GM18909 (cell line): ENCODE measurements around the gene USH2A.
A peak's percentile ranks its signal among the peaks of the same experiment; 100 is the strongest.

Source experiments
- ATAC-seq: cut with Tn5 transposase; IDR thresholded peaks from one replicate; pipeline ENCODE4 v1.9.1; 2021; ENCODE audit warnings: mild to moderate bottlenecking; ENCODE audit not compliant: unreplicated experiment, poor library complexity

Gene USH2A

DNA sequence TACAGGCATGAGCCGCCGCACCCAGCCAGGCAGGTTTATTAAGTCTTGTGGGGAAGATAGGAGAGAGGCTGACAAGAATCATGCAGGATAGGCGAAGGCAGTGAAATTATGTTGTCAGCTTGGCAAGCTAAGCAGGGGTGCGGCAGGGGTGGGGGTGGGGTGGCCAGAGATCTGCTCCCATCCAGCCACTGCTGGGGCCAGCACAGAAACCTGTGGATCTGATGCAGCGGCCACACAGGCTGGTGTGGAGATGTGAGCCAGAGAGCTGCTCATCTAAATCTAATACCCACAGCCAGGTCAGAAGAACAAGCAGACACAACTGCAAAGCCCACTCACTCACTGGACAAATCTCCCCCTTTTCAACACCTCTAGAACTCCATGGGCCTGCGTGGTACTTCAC lies 787.4 kb downstream of the USH2A start:
- ATAC-seq: no peak

DNA sequence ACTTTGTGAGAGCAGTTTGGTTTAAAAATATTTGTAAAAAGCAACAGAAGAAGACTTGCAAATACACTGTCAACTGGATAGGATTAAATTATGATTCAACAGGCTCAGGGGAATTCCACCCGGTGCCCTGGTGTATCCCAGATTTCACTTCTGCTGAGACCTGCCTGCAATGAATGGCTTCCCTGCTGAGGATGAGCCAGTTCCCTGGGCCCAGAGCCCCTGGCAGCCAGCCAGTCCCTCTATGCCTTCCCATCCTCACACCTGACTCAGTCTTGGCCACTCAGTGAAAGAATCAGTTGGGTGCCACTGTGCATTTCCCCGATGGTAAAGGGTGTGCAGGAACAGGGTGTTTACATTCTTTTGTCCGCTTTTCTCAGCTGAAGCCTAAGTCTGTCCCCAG lies 791.8 kb downstream of the USH2A start:
- no peak for ATAC-seq

DNA sequence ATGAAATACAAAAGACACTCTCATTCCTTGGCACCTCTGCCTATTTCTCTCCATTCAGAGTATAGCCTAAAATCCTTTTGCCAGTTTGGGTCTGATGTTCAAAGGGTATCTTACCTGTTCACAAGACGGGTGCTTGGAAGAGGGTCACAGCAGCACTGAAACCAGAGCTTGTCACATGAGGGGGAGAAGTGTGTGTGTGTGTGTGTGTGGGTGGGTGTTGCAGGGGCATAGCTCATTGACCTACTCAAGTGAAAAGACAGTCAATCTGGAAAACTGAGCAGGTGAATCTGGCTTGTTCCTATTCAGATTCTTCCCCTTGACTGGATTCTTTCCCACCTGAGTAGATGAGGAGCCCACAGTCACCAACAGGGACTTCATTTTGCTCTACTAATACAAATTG lies 792.2 kb downstream of the USH2A start:
- ATAC-seq: no peak

DNA sequence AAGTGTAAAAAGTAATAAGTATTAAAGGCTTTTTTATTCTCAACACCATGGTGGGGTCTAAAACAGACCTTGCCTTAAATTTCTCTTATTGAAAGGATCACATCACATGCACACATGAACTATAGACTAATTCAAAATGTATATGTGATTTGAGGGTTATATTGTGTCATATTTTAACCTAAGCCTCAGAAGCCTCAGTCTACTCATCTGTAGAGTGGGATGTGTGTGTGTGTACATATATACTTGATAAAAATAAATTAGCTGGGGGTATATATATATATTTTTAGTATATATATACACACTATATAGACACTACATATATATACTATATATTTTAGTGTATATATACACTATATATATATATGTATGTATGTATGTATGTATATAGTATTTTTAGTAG lies 797.3 kb downstream of the USH2A start:
- ATAC-seq: no peak

DNA sequence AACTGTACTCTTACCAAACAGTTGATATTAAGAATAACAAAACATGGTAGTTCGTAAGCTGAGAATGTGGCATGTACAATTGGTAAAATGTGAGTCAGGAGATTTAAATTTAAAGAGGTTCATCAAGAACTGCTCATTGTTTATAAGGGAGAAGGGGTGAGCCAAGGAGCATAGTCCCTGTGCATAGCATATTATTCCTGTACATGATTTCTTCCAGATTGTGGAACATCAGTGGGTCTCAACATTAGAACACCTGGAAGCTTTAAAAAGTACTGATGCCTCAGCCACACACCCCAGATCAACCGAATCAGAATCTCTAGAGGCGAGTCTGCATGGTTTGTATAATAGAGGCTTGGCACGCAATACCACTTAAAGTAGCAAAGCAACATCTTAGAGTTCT lies 800.1 kb downstream of the USH2A start:
- ATAC-seq: no peak

DNA sequence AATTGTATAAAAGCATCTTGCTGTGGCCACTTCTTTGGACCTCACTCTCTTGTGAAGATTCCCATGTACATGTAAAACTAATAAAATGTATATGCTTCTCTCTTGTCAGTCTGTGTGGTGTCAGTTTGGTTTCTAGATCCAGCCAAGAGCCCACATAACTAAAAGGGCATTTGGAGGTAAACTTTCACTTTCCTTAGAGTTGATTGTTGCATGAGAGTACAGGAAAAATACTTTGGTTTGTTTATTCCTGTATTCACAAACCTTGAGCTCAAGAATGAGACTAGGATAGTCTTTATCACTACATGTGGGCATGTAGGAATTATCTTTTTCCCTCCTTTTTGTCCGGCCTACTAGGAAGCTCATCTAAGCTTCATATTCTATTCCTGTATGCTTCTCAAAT lies 805.3 kb downstream of the USH2A start:
- ATAC-seq: peak; percentile 75

DNA sequence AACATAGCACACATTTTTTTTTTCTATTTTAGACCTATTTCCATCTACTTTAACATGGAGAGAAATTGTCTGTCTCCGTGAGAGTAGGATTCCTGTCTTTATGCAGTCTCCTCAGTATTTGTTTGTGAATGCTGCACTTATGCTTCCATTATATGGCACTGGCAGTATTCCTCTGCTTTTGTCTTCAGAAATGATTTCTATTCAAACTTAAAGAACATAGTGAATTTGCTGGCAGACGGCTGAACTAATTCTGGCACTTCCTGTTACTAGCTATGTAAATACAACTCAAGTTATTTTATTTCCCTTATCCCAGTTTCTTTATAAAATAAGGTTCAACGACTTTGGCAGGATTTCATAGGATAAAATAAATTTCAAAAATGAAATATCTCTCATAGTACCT lies 810.9 kb downstream of the USH2A start:
- no peak for ATAC-seq

DNA sequence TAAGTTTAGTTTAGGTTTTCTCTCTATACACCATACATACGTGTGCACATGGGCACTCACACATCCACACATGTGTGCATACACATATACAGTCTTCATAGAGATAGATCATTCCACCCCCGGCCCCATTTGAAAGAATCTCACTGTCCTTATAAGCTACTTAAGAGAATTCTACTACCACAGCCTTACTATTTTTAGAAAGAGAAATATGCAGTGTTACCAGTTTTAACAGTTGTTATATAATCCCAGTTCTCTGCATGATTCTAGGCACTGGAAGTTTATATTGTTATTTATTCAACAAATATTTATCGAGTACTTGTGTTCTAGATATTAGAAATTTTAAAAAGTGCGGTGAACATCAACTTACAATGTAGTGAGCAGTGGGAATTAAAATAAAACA lies 814.6 kb downstream of the USH2A start:
- ATAC-seq: no peak

DNA sequence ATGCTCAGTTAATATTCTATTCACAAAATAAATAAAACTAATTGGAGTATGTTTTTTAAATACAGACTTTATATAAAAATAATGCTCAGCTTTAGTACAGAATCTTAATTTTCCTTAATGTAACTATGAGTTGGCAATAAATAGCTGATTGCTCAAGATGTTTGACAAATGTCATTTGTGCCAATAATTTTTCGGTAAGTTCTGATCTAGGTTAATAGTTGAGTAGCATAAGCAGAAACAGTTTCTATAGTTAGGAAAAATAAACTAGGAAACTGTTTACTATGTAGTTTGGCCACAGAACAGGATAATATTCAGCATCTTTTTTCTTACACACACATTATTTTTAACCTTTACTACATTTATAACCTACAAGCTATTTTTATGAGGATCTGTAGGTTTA lies 815.8 kb downstream of the USH2A start:
- no peak for ATAC-seq

DNA sequence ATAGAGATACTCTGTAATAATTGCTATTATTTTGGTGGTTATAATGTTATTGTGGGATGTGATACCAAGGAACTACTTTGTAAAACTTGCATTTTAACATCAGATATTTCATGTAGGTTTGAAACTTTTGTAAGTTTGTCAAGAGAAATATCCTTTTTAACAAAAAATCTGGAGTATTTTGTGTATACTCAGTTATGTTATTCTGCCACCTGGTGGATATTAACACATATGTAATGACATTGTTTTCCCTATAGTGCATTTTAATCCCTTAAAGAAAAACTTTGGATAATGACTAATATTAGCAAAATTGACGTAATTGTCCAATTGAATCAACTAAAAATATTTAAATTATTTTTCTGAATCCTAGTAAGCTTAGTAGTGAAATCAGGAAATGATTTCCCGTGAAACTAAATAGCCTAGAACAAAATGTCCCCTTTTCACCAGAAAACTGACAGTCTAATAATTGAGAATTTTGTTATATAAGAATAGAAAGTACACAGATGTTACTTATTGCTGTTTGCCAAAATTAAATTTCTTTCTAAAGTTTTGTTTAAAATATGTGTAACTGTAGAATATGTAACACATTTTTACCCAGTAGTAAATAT lies 816.6 kb downstream of the USH2A start:
- ATAC-seq: no peak

DNA sequence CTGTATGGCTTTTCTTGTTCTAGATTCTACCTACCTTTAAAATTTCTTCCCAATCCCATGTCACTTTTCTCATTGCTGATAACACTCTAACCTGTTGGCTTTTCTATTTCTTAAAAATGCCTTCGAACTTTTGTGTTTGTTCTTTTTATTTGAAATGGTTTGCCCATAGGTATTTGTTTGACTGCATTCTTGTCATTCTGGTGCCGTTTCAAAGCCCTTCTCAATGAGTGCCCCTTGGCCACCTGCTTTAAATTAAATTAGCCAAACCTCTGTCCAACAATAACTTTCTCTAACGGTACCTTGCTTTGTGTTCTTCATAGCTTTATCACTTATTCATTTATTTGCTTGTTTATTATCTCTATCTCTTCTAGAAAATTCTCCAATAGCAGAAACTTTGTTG lies 817.2 kb downstream of the USH2A start:
- ATAC-seq: no peak

DNA sequence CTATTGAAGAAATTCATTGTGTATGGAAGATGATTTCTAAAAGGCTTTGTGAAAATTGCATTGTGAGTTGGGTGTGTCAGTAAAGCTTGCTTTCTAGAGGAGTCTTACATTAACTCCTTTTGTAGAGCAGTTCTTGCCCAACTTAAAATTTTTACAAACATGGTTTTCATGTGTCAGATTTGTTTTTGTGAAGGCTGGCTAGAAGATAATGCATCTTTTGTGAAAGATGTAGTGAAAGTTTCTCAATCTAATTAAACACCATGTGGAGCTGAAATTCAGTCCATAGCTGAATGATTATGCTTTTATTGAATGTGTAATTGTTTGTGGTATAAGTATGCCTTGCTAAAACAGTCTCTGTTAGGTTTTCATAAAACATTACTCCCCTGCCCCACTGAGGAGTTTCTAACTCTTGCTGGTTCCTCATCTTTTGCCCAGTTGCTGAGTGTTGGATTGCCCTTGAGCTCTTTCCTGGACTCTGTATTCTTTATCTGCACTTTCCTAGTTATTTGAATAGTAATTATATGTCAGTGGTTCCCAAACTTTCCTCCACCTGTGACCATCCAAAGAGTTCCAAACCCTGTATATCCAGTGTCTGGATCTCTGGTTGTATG lies 818.1 kb downstream of the USH2A start:
- ATAC-seq: no peak

DNA sequence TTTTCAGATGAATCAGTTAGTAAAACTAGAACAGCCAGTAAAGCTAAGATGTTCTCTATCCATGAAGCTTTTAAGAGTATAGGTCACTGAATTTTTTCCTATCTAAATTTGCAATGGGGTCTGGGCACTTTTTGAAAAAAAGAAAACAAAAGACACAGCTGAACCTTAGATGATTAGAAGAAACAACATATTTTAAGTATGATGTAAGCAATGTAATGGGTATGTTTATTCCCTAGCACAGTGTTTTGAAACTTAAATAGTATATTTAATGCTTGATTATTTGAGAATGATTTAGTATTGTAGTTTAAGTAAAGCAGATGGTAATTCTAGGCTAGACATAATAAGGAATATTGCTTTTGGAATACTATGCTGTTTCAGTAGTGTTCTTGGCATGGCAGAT lies 819.9 kb downstream of the USH2A start:
- ATAC-seq: no peak

DNA sequence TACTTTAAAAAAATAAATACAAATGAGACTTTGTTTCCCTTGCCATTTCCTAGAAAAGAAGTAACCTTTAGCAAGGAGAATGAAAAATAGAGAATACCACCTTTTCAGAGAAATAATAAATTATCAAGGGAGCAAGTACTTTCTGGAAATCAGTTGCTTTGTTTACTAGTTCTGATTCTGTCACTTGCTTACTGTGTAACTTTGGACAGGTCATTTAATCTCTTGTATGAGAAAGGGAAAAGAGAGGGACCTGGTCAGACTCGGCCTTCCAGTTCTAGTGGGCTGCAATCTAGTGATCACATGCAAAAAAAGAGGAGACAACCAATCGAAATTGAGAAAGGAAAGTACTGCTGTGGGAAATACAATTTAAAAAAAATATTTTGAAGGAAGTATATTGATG lies 822.0 kb downstream of the USH2A start:
- no peak for ATAC-seq

DNA sequence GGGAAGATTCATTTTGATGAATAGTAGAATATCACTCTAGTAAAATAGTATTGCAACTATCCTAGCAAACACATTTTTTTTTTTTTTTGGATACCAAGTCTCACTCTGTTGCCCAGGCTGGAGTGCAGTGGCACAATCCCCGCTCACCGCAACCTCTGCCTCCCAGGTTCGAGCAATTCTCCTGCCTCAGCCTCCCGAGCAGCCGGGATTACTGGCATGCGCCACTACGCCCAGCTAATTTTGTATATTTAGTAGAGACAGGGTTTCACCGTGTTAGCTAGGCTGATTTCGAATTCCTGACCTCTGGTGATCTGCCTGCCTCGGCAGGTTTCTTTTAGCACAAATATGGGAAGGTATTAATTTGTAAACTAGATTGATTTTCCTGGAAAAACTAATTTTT lies 822.4 kb downstream of the USH2A start:
- no peak for ATAC-seq

DNA sequence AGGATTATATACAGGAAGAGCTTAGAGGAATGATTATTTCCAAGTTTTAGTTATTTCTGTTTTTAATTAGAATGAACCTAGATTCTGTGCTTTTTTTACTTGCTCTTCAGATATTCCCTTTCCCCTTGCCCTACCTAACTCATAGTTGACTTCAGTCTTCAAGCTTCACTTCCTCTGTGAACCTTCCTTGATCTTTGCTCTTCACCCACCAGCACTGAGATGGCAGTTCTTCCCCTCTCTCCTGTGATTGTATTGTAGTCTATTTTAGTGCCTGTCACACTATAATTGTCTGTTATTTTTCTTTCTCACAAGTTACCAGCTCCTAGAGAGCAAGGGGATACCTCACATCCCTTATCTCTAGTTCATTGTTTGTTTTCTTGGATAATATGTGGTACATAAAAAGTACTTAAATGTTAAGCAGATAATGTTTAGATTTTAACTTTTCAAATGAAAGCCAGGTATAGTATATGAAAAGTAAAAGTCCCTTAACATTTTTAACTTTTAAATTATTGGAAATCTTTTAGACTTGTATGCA lies 822.9 kb downstream of the USH2A start:
- ATAC-seq: no peak

DNA sequence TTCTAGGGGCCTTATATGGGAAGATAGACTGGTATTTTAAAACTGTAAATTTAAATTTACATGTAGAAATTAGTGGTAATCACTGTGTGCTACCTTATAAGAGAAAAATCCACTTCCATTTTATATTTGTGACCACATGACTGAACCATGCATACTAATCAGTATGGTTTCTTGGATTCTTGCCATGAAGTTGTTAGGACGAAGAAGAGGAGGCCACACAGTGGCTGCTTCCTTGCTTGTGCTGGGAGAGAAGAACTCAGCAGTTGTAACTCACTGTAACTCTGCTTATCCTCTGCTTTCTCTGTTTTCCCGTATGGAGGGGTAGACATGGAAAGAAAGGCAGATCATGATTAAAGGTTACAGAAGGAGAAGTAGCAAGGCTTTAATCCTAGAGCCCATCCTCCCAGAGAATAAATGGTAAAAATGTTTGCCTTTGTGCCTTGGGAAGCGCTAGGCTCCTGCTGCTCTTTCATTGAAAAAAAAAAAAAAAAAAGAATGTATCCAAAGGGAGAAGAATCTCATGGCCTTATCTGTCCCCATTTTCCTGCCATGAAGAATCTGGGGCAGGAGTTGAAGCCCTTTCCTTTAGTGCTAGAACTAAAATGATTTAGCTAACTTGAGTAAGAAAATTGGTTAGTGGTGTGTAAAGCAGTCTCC lies 823.7 kb downstream of the USH2A start:
- ATAC-seq: no peak

DNA sequence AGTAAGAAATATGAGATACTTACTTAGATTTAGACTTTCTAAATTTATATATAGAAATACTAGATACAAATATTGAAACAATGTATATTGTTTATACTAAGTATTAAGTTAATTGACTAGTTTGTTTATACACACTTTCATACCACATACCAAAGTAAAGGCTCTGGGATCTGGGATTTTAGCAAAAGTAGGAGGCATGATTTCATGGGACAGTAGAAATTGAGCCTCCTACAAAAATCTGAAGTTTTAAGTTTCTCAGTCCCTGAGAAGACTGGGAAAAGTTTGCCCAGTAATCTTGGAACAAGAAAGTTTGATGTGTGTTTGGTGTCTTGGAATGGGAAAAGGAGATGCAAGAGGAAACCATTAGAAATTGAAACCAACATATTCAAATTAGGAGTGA lies 825.3 kb downstream of the USH2A start:
- no peak for ATAC-seq

DNA sequence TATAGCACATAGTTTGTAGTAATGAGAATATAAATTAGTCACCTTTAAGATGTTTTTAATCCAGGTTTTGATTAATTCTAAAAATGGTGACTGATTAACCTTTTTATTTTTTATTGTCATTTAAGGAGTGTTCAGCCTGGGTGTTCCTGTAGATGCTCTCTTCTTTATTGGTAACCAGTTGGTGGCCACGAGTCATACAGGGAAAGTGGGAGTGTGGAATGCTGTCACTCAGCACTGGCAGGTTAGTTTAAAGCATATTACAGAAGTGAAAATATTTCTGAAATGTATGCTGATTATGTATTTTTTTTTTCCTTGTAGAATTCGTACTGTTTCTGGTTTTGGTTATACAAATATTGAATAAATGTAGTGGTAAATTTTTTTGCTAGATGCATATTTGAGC lies 828.0 kb downstream of the USH2A start:
- no peak for ATAC-seq

DNA sequence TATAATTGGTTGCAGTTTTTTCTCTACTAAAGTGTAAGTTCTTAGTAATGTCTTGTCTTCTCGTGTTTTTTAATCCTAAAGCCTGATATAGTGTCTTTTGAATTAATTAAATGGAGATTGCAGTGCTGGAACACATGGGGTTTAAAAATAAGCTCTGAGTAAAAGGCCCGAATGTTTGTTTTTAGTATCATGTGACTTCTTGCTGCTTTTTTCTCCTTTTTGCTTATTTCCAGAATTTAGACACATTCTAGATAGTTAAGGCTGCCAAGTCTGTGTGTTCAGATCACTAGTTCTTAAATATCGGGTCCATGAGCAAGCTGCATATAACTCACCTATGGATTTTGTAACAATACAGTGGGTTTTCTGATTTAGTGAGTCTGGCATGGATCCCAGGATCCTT lies 828.6 kb downstream of the USH2A start:
- ATAC-seq: no peak

DNA sequence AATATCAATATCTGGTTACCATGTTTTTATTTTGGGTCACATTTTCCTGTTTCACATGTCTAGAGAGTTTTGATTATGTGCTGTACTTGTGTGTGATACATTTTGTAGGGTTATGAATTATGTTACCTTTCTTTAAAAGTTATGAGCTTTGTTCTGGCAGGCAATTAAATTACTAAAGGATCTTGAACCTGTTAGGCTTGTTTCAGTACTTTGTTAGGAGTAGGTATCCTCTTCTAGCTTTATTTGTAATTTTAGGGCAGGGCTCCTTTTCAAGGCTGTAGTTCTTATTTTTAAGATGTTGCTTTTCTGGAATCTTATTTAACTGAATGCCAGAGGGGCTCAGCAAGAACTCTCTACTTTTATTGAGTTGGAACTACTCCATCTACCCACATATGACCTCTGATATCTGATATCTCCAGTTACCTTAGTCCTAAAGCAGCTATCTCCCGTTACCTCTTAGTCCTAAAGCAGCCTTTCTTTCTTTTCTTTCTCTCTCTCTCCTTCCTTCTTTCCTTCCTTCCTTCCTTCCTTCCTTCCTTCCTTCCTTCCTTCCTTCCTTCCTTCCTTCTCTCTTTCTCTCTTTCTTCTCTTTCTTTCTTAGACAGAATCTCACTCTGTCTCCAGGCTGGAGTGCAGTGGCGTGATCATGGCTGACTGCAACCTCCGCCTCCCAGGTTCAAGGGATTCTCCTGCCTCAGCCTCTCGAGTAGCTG lies 832.3 kb downstream of the USH2A start:
- ATAC-seq: no peak
